GM12878 (cell line): ENCODE measurements around the gene ATRN. TPM values are rescaled to one million over a fixed set of nuclear protein-coding genes. Genes with fewer than 3 reads are reported as not detected.

Source experiments
- ATAC-seq: fragments of 200-7000 bp; cut with Tn5 transposase; 3 replicates; pipeline ENCODE4 v1.9.1; 2020; ENCODE audit warnings: mild to moderate bottlenecking, moderate library complexity
- BruUV-seq: library from RNA; stranded (reverse); fragments of 400-500 nt; replicated peaks from 2 replicates; lab custom pipeline; 2021; lab: Mats Ljungman, UMichigan
- CTCF ChIA-PET: fragments of 300-600 bp; sonication (Branson Sonifier 250); formaldehyde crosslinking; extraction: SDS; loops from one replicate; lab custom pipeline; 2021; ENCODE audit warnings: inconsistent platforms; lab: Yijun Ruan, JAX
- POLR2A ChIA-PET: fragments of 350-600 bp; formaldehyde crosslinking; extraction: SDS; loops from one replicate; lab custom pipeline; 2021; ENCODE audit warnings: inconsistent platforms; lab: Charles Lee
- RAD21 ChIA-PET: fragments of 300-600 bp; sonication (Branson Sonifier 250); formaldehyde crosslinking; loops from one replicate; lab custom pipeline; 2023; ENCODE audit warnings: antibody characterized with exemption; ENCODE audit not compliant: unreplicated experiment; lab: Charles Lee
- SMC1A ChIA-PET: fragments of 300-600 bp; sonication (Branson Sonifier 250); formaldehyde crosslinking; loops from one replicate; lab custom pipeline; 2023; ENCODE audit not compliant: unreplicated experiment, uncharacterized antibody; lab: Charles Lee
- DNase-seq: peaks from one replicate; pipeline ENCODE4 v3.0.0-alpha.2; 2011; ENCODE audit warnings: low read depth, low spot score
- FAIRE-seq: peaks from 3 replicates; lab custom pipeline; 2011; peaks lifted over from hg19 to GRCh38; lab: Jason Lieb, UNC
- H2AFZ ChIP-seq: 2 replicates; pipeline ENCODE4 v1.6.0; 2011; ENCODE audit warnings: low read depth, low read length, control low read depth; ENCODE audit not compliant: control insufficient read depth
- H3K27ac ChIP-seq: 2 replicates; pipeline ENCODE4 v1.5.1; 2011; ENCODE audit warnings: control low read depth; ENCODE audit not compliant: control insufficient read depth, insufficient read depth
- H3K27me3 ChIP-seq, 2 experiments: replicated peaks in 1 of 2; 2 replicates each; pipeline versions ENCODE4 v1.6.0 to v1.6.1; 2011; ENCODE audit warnings: low read length in 1 of 2; ENCODE audit not compliant: control insufficient read depth in 2 of 2, insufficient read depth in 2 of 2
- H3K36me3 ChIP-seq, 2 experiments: 2 replicates each; pipeline ENCODE4 v1.5.1; 2011; ENCODE audit warnings: low read length in 1 of 2; ENCODE audit not compliant: control insufficient read depth in 2 of 2, insufficient read depth in 2 of 2
- H3K4me1 ChIP-seq: 2 replicates; pipeline ENCODE4 v1.6.1; 2011; ENCODE audit warnings: mild to moderate bottlenecking, low read length, moderate library complexity, mixed read lengths; ENCODE audit not compliant: control insufficient read depth, insufficient read depth
- H3K4me2 ChIP-seq: 2 replicates; pipeline ENCODE4 v1.6.0; 2011; ENCODE audit warnings: control low read depth; ENCODE audit not compliant: control insufficient read depth, insufficient read depth
- H3K4me3 ChIP-seq: fragments of 200-600 bp; sonication (generic); 2 replicates; pipeline ENCODE4 v1.5.1; 2016
- H3K79me2 ChIP-seq: 2 replicates; pipeline ENCODE4 v1.6.0; 2011; ENCODE audit warnings: low read length; ENCODE audit not compliant: control insufficient read depth, insufficient read depth
- H3K9ac ChIP-seq: 2 replicates; pipeline ENCODE4 v1.8.0; 2011; ENCODE audit warnings: low read length, control low read depth, mixed read lengths; ENCODE audit not compliant: control insufficient read depth, insufficient read depth
- H3K9me3 ChIP-seq: replicated peaks from 3 replicates; pipeline ENCODE4 v1.5.1; 2011; ENCODE audit warnings: mild to moderate bottlenecking, low read length; ENCODE audit not compliant: control insufficient read depth, insufficient read depth
- H4K20me1 ChIP-seq: 2 replicates; pipeline ENCODE4 v1.6.0; 2011; ENCODE audit not compliant: control insufficient read depth, insufficient read depth
- CEBPB ChIP-seq, 2 experiments: fragments of 150-350 bp in 1 of 2; IDR thresholded peaks; 2 replicates each; pipeline ENCODE4 v1.6.1; 2012 to 2014; ENCODE audit warnings: low read depth in 2 of 2, low read length in 2 of 2, borderline replicate concordance in 1 of 2, inconsistent platforms in 1 of 2
- ELK1 ChIP-seq: IDR thresholded peaks from 2 replicates; pipeline ENCODE4 v1.6.1; 2012; ENCODE audit warnings: low read depth, low read length, improper control_type of control experiment
- ESRRA ChIP-seq: IDR thresholded peaks from 2 replicates; pipeline ENCODE4 v1.6.1; 2012; ENCODE audit warnings: mild to moderate bottlenecking, low read length, improper control_type of control experiment
- FOS ChIP-seq: IDR thresholded peaks from 3 replicates; pipeline ENCODE4 v1.6.1; 2011; ENCODE audit warnings: borderline replicate concordance; ENCODE audit not compliant: insufficient read length; ENCODE audit errors: extremely low read depth
- IKZF1 ChIP-seq: fragments of 450-650 bp; conservative IDR thresholded peaks from 2 replicates; pipeline ENCODE4 v1.6.1; 2017; ENCODE audit warnings: antibody characterized with exemption, mild to moderate bottlenecking
- NFXL1 ChIP-seq: fragments of 450-650 bp; IDR thresholded peaks from 2 replicates; pipeline ENCODE4 v1.6.1; 2017; ENCODE audit warnings: antibody characterized with exemption, mild to moderate bottlenecking, borderline replicate concordance
- NFYA ChIP-seq: IDR thresholded peaks from 2 replicates; pipeline ENCODE4 v1.6.1; 2011; ENCODE audit warnings: low read depth, mild to moderate bottlenecking, low read length, improper control_type of control experiment, borderline replicate concordance
- NFYB ChIP-seq: IDR thresholded peaks from 2 replicates; pipeline ENCODE4 v1.6.1; 2011; ENCODE audit warnings: low read depth, mild to moderate bottlenecking, low read length, improper control_type of control experiment, moderate library complexity; ENCODE audit not compliant: insufficient read depth
- NRF1 ChIP-seq: conservative IDR thresholded peaks from 2 replicates; pipeline ENCODE4 v1.6.1; 2011; ENCODE audit warnings: mild to moderate bottlenecking, low read depth, low read length, improper control_type of control experiment
- RAD21 ChIP-seq: IDR thresholded peaks from 2 replicates; pipeline ENCODE4 v1.6.1; 2011; ENCODE audit warnings: mild to moderate bottlenecking, low read depth, low read length, moderate library complexity; ENCODE audit not compliant: insufficient read depth
- STAT3 ChIP-seq: IDR thresholded peaks from 2 replicates; pipeline ENCODE4 v1.6.1; 2011; ENCODE audit warnings: low read depth, low read length, improper control_type of control experiment
- YY1 ChIP-seq: IDR thresholded peaks from 2 replicates; pipeline ENCODE4 v1.6.1; 2011; ENCODE audit warnings: low read depth, mild to moderate bottlenecking, low read length
- ZBTB4 ChIP-seq: fragments of 450-650 bp; formaldehyde crosslinking; IDR thresholded peaks from 2 replicates; pipeline ENCODE4 v1.4.0; 2022; ENCODE audit warnings: mild to moderate bottlenecking, moderate library complexity
- ZNF24 ChIP-seq: fragments of 450-650 bp; IDR thresholded peaks from 2 replicates; pipeline ENCODE4 v1.6.1; 2017; ENCODE audit warnings: antibody characterized with exemption, mild to moderate bottlenecking
- WGBS: methylation state at CpG from one replicate; pipeline ENCODE4 v1.1.6; 2016; ENCODE audit warnings: low lambda C conversion rate; ENCODE audit not compliant: insufficient replicate concordance, insufficient coverage; ENCODE audit errors: missing lambda C conversion rate; 5-methylcytosine and 5-hydroxymethylcytosine counted together
- in situ Hi-C: fragments of 300-500 bp; cut with MboI; formaldehyde crosslinking; loops from 9 replicates; pipeline ENCODE4 v1.14.3; 2018; ENCODE audit warnings: mixed read lengths
- intact Hi-C: fragments of 100-400 bp; cut with micrococcal nuclease; formaldehyde crosslinking; loops from one replicate; pipeline ENCODE4 v1.14.2; 2022; ENCODE audit not compliant: unreplicated experiment
- polyA plus RNA-seq, 11 experiments: library from polyadenylated mRNA; depleted of rRNA in 4 of 11; unstranded in 6 of 11; stranded (reverse) in 5 of 11; fragments of >200 nt; fragmentation: Nextera tagmentation in 4 of 11; fragmentation: Illumina TruSeq in 1 of 11; extraction: Ambion mirVana in 4 of 11; extraction: Trizol in 1 of 11; gene quantifications; 1 replicate in 1 of 11; 2 replicates in 10 of 11; pipeline versions ENCODE4 v1.2.1 to v1.2.3, GENCODE V29; 2011 to 2016; ENCODE audit warnings: inconsistent platforms in 2 of 11, missing spikeins in 2 of 11, low read depth in 1 of 11
- total RNA-seq, 4 experiments: library from RNA; depleted of rRNA in 3 of 4; stranded (reverse); fragments of >200 nt in 3 of 4; fragmentation: Illumina TruSeq in 1 of 4; extraction: Trizol in 1 of 4; gene quantifications; 2 replicates each; pipeline versions ENCODE4 v1.2.1 to v1.2.3, GENCODE V29; 2013 to 2021

Gene ATRN
- total and polyA plus RNA-seq, 10 of the 15 experiments (the other 5 are each of a cell fraction or from before 2014, with no cell fraction given): 0.71 to 11.6 (median 6.9) TPM

GRCh38 chr20:3622406-3622805 lies 151.6 kb downstream of the ATRN start:
- no peak for FAIRE-seq
- BruUV-seq: no TSS peak

GRCh38 chr20:3627476-3627875 lies 156.7 kb downstream of the ATRN start:
- Histone ChIP-seq H3K4me1 (no peaks in the 10 kb centered on the region), H2AFZ (no peak overlapping the region), H3K4me2 (no peak overlapping the region), H3K36me3 (peaks cover 0 to 4% of the 10 kb centered on the region in 2 experiments; a peak in 2 of 4 replicates), H3K79me2 (no peaks in the 10 kb centered on the region), H3K27me3 (no peaks in the 10 kb centered on the region), H3K4me3 (no peak overlapping the region), H3K27ac (no peak overlapping the region), H4K20me1 (no peaks in the 10 kb centered on the region), H3K9me3 (no peaks in the 10 kb centered on the region), H3K9ac (no peak overlapping the region)
- ChIA-PET CTCF (interaction anchor here (1.8 kb wide), 1 partner anchor 16 kb away, joined by 4 read pairs; no protein-coding TSS in a partner anchor), POLR2A (no interaction called here), SMC1A (no interaction called here), RAD21 (no interaction called here)
- in situ Hi-C loops: no loop called here
- no peak for DNase-seq
- 71% methylated on average over 2 of the region's 2 CpGs for WGBS
- BruUV-seq: no TSS peak
- intact Hi-C loops: no loop called here
- FAIRE-seq: no peak
- no peak for ATAC-seq
- no peak for TF ChIP-seq NFYB
- TF ChIP-seq FOS: no peak
- no peak for TF ChIP-seq NFXL1
- no peak for TF ChIP-seq STAT3
- no peak for TF ChIP-seq ZBTB4 (CRISPR knock-in tag)
- TF ChIP-seq NRF1: no peak
- TF ChIP-seq ESRRA: no peak
- TF ChIP-seq RAD21: no peak
- TF ChIP-seq IKZF1: no peak

More at GRCh38 chr20:3622406-3622805, 151.6 kb downstream of the ATRN start:
- intact Hi-C loops: no loop called here
- ChIA-PET SMC1A (no interaction called here), CTCF (no interaction called here)
- ATAC-seq: no peak
- 99% methylated on average over 4 of the region's 4 CpGs for WGBS
- Histone ChIP-seq H3K9ac (no peak overlapping the region), H3K4me1 (no peaks in the 10 kb centered on the region)
- TF ChIP-seq ZNF24 (no peak), CEBPB (IDR thresholded peaks at IDR 0.05; ENCODE audit: borderline replicate concordance in 1 of 2, low read depth in 2 of 2, low read length in 2 of 2) (no peak), ELK1 (no peak), YY1 (no peak), NFYA (no peak)
- TF ChIP-seq, all 136 proteins: peak for 0
- no peak overlapping the region for H3K4me2 ChIP-seq
- H3K27me3 ChIP-seq: no peaks in the 10 kb centered on the region
- H3K4me3 ChIP-seq: no peak overlapping the region
- no peak overlapping the region for H2AFZ ChIP-seq
- H3K36me3 ChIP-seq: no peaks in the 10 kb centered on the region
- RAD21 ChIA-PET: no interaction called here
- H3K9me3 ChIP-seq: no peaks in the 10 kb centered on the region
- no peaks in the 10 kb centered on the region for H3K79me2 ChIP-seq
- H4K20me1 ChIP-seq: no peaks in the 10 kb centered on the region
- POLR2A ChIA-PET: no interaction called here
- in situ Hi-C loops: no loop called here
- no peak for DNase-seq
- no peak overlapping the region for H3K27ac ChIP-seq
